ENCODE measurements around the gene SLC25A51.

GRCh38 chr9:37941253-37941652 is 37.3 kb upstream of the SLC25A51 start:
- TF ChIP-seq CTCF (IDR thresholded peaks at IDR 0.05) (no peak), POLR2A (IDR thresholded peaks at IDR 0.05) (no peak)

Data from prostate gland (tissue), 2 donors.